D721Med (cell line): ENCODE measurements around the gene HHIPL2.
"Not testable (repeated sequence)": the region's sequence is repeated elsewhere in the genome, so short reads cannot be mapped to it uniquely, and the experiment has no call there.

ENCODE experiments used
- DNase-seq: peaks from one replicate; pipeline ENCODE4 v3.0.0; 2011; ENCODE audit warnings: low spot score; ENCODE audit not compliant: insufficient read length
- FAIRE-seq: peaks from 2 replicates; lab custom pipeline; 2011; peaks lifted over from hg19 to GRCh38; lab: Jason Lieb, UNC
- CTCF ChIP-seq: IDR thresholded peaks from 2 replicates; pipeline ENCODE4 v1.5.1; 2012; ENCODE audit warnings: mild to moderate bottlenecking, control low read depth; ENCODE audit not compliant: insufficient read depth; ENCODE audit errors: missing control alignments

Gene HHIPL2

GRCh38 chr1:222525951-222526350, 22.0 kb downstream of the HHIPL2 start:
- DNase-seq (no peak), FAIRE-seq (no peak)

GRCh38 chr1:222523852-222524251, 24.1 kb downstream of the HHIPL2 start:
- DNase-seq, result no peak
- FAIRE-seq, result no peak
- no peak for TF ChIP-seq CTCF

More at GRCh38 chr1:222525951-222526350, 22.0 kb downstream of the HHIPL2 start:
- TF ChIP-seq CTCF, result no peak

- no peak for FAIRE-seq
- no peak for TF ChIP-seq CTCF
- no peak for DNase-seq
Observed at GRCh38 chr1:222522105-222522915, 25.6 kb downstream of the HHIPL2 start.

- TF ChIP-seq CTCF, result no peak
- DNase-seq (no peak), FAIRE-seq (no peak)
Observed at GRCh38 chr1:222521299-222522104, 26.4 kb downstream of the HHIPL2 start.

GRCh38 chr1:222489496-222489895, 58.4 kb downstream of the HHIPL2 start:
- not testable (repeated sequence) for FAIRE-seq, DNase-seq

- not testable (repeated sequence) for FAIRE-seq, DNase-seq
Observed at GRCh38 chr1:222487774-222488173, 60.1 kb downstream of the HHIPL2 start.

GRCh38 chr1:222484005-222484404, 63.9 kb downstream of the HHIPL2 start:
- not testable (repeated sequence) for DNase-seq, FAIRE-seq

GRCh38 chr1:222479567-222479966, 68.3 kb downstream of the HHIPL2 start:
- not testable (repeated sequence) for FAIRE-seq, DNase-seq

GRCh38 chr1:222476436-222476835, 71.5 kb downstream of the HHIPL2 start:
- FAIRE-seq, DNase-seq: not testable (repeated sequence)

- FAIRE-seq, DNase-seq: not testable (repeated sequence)
Observed at GRCh38 chr1:222473717-222474116, 74.2 kb downstream of the HHIPL2 start.

GRCh38 chr1:222472776-222473540, 74.9 kb downstream of the HHIPL2 start:
- not testable (repeated sequence) for DNase-seq, FAIRE-seq
